KMS-11 (cell line): ENCODE measurements around the gene MAST4.

Experiments
- H2AFZ ChIP-seq: fragments of 200-600 bp; sonication (generic); 2 replicates; pipeline ENCODE4 v1.6.1; 2016; ENCODE audit warnings: antibody characterized with exemption, mixed run types, low read depth
- H3K27ac ChIP-seq: fragments of 200-600 bp; sonication (generic); 2 replicates; pipeline ENCODE4 v1.6.1; 2016; ENCODE audit warnings: mild to moderate bottlenecking, mixed run types
- H3K27me3 ChIP-seq: fragments of 200-600 bp; sonication (generic); 2 replicates; pipeline ENCODE4 v1.6.1; 2017; ENCODE audit warnings: mild to moderate bottlenecking, low read depth, mixed run types, moderate library complexity; ENCODE audit not compliant: insufficient read depth
- H3K36me3 ChIP-seq: fragments of 200-600 bp; sonication (generic); 2 replicates; pipeline ENCODE4 v1.6.1; 2017; ENCODE audit warnings: mild to moderate bottlenecking, mixed run types; ENCODE audit not compliant: insufficient read depth
- H3K4me1 ChIP-seq: fragments of 200-600 bp; sonication (generic); 2 replicates; pipeline ENCODE4 v1.6.1; 2016; ENCODE audit warnings: mild to moderate bottlenecking, low read depth, mixed run types; ENCODE audit not compliant: poor library complexity, severe bottlenecking
- H3K4me2 ChIP-seq: fragments of 200-600 bp; sonication (generic); 2 replicates; pipeline ENCODE4 v1.7.0; 2016; ENCODE audit warnings: mild to moderate bottlenecking, mixed run types
- H3K4me3 ChIP-seq: fragments of 200-600 bp; sonication (generic); IDR thresholded peaks from 2 replicates; pipeline ENCODE4 v1.6.1; 2017; ENCODE audit warnings: low read depth, low read length, mixed read lengths; ENCODE audit not compliant: insufficient read depth
- H3K79me2 ChIP-seq: fragments of 200-600 bp; sonication (generic); 2 replicates; pipeline ENCODE4 v1.6.1; 2016; ENCODE audit warnings: low read depth, mixed run types; ENCODE audit not compliant: insufficient read depth
- H3K9ac ChIP-seq: fragments of 200-600 bp; sonication (generic); 2 replicates; pipeline ENCODE4 v1.6.1; 2016; ENCODE audit warnings: mild to moderate bottlenecking, mixed run types
- H4K20me1 ChIP-seq: fragments of 200-600 bp; sonication (generic); 2 replicates; pipeline ENCODE4 v1.6.1; 2016; ENCODE audit warnings: mild to moderate bottlenecking, mixed run types; ENCODE audit not compliant: insufficient read depth
- CTCF ChIP-seq: fragments of 200-600 bp; sonication (generic); conservative IDR thresholded peaks from 2 replicates; pipeline ENCODE4 v1.6.1; 2017; ENCODE audit warnings: low read depth, mild to moderate bottlenecking, antibody characterized with exemption, low read length, moderate library complexity, mixed read lengths

The MAST4 gene

GRCh38 chr5:66876266-66876807 lies 280.1 kb downstream of the MAST4 start:
- Histone ChIP-seq H3K27ac (no peak overlapping the region), H3K4me2 (no peak overlapping the region), H2AFZ (no peak overlapping the region), H3K27me3 (no peaks in the 10 kb centered on the region), H3K4me3 (no peak overlapping the region), H3K36me3 (no peaks in the 10 kb centered on the region), H3K79me2 (no peaks in the 10 kb centered on the region), H4K20me1 (no peaks in the 10 kb centered on the region), H3K4me1 (no peaks in the 10 kb centered on the region), H3K9ac (no peak overlapping the region)
- TF ChIP-seq CTCF = no peak

DNA sequence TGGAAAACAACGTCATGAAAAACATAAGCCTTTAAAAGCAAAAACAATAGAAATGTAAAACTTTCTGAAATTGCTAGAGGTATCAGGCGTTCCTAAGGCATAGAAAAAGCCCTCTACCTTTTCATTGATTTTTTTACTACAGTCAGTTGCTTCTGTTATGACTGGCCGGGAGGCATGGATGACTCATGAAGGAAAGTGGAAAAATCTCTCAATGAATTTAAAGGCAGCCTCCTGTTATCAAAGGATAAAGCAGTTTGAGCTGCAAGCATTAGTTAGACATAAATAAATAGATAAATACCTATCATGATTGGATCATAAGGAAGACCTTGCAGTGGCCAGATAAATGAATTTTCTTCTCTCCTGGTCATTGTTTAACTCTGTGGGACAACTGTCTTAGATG lies 281.6 kb downstream of the MAST4 start:
- H3K4me2 ChIP-seq = no peak overlapping the region
- no peaks in the 10 kb centered on the region for H3K27me3 ChIP-seq
- no peak overlapping the region for H3K27ac ChIP-seq
- H3K79me2 ChIP-seq = no peaks in the 10 kb centered on the region
- H2AFZ ChIP-seq = no peak overlapping the region
- H3K9ac ChIP-seq = no peak overlapping the region
- no peak overlapping the region for H3K4me3 ChIP-seq
- H3K4me1 ChIP-seq = peaks cover 9% of the 10 kb centered on the region
- no peaks in the 10 kb centered on the region for H4K20me1 ChIP-seq
- TF ChIP-seq CTCF = no peak
- H3K36me3 ChIP-seq = no peaks in the 10 kb centered on the region

- H3K36me3 ChIP-seq = no peaks in the 10 kb centered on the region
- no peak overlapping the region for H3K4me3 ChIP-seq
- no peak for TF ChIP-seq CTCF
- H3K27me3 ChIP-seq = no peaks in the 10 kb centered on the region
- H3K4me2 ChIP-seq = no peak overlapping the region
- no peaks in the 10 kb centered on the region for H4K20me1 ChIP-seq
- no peak overlapping the region for H2AFZ ChIP-seq
- H3K27ac ChIP-seq = no peak overlapping the region
- peaks cover 9% of the 10 kb centered on the region for H3K4me1 ChIP-seq
- no peak overlapping the region for H3K9ac ChIP-seq
- no peaks in the 10 kb centered on the region for H3K79me2 ChIP-seq
Observed at GRCh38 chr5:66880401-66880800, 284.2 kb downstream of the MAST4 start.

DNA sequence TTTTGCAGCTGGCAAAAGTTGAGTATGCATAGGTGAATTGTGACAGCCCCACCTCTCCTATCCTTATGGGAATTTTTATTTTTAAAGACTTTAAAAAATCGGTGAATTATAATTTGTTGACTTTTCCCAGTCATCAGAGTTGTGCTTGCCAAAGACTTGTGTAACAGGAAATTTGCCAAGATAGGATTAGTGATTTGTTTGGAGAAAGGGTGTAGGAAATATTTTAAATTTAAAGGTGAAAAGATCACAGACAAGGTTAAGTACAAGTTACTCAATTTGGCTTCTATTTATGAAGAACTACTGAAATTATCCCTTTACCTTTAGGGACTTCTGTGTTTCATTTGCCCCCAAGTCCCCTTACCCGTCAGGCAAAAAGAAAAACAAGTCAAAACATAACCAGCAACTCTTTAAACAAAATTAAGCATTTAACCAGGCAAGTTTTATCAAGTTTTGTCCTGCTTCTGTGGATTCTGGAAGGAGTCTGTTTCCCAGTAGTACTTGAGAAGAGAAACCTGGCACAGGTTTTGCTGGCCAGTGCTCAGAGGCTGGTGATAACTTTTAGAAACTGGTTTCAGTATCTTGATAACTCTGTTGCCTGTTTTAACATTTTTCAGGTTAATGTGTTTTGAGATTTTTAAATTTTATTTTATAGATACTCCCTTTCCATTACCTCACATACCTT lies 285.4 kb downstream of the MAST4 start:
- TF ChIP-seq CTCF = no peak

More for the DNA sequence above, 285.4 kb downstream of the MAST4 start:
- Histone ChIP-seq H3K27me3 (no peaks in the 10 kb centered on the region), H3K9ac (no peak overlapping the region), H3K4me3 (no peak overlapping the region), H3K79me2 (no peaks in the 10 kb centered on the region), H2AFZ (no peak overlapping the region), H4K20me1 (no peaks in the 10 kb centered on the region), H3K36me3 (no peaks in the 10 kb centered on the region), H3K4me1 (peaks cover 9% of the 10 kb centered on the region), H3K4me2 (no peak overlapping the region), H3K27ac (no peak overlapping the region)
